ENCODE data around the gene CSTB. TPM values are rescaled to one million over a fixed set of nuclear protein-coding genes. Genes with fewer than 3 reads are reported as not detected.

CSTB gene
- total and polyA plus RNA-seq, 4 donors = 33.2 to 263 (median 181) TPM

DNA sequence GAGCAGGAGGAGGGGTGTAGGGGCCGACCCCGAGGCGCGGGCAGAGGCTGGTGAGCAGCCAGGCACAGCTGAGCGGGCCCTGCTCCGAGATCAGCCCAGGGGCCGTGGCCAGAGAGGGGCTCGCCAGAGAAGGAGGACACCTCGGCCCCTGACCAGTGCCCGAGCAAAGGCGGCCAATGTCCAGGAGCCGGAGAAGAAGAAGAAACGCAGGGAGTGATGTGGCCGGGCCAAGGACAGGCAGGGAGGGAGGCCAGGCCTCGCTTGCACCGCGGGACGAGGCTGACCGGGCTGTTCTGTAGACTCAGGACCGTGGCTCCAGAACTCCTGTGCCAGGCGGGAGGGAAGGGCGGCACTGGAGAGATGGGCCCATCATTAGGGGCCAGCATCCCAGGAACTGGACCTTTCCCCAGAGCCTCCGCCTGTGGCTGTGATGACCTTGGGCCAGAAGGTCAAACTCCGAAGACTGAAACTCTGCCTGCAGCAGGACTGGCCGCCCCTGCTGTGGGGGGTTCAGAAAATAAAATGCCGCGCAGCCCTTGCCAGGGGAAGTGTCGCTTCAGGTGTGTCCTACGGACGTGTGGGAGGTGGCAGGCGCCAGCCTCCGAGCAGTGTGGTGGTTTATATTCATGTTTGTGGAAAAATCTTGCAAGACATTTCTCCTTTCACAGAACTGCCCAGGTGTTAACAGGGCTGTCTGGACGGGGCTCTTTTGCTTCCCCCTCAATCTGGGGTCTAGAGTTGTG lies 27.6 kb upstream of the CSTB start:
- WGBS, 2 donors = 92 to 94% methylated on average over 29 to 33 of the region's 33 CpGs
- Histone ChIP-seq H3K36me3 (ENCODE audit: control insufficient read depth in 4 of 4, insufficient read depth in 4 of 4, low read length in 4 of 4) (peaks cover 3 to 60% (median 17%) of the 10 kb centered on the region in 4 donors), H3K9ac (ENCODE audit: insufficient read depth in 1 of 2, low read length in 2 of 2) (no peak overlapping the region), H3K4me3 (no peak overlapping the region), H3K27me3 (ENCODE audit: control insufficient read depth in 3 of 3, insufficient read depth in 3 of 3, low read length in 2 of 3) (no peaks in the 10 kb centered on the region), H3K27ac (ENCODE audit: low read depth in 1 of 2, low read length in 1 of 2) (no peak overlapping the region), H3K9me3 (ENCODE audit: control insufficient read depth in 4 of 4, insufficient read depth in 3 of 4, low read length in 3 of 4) (no peaks in the 10 kb centered on the region), H3K4me1 (ENCODE audit: control insufficient read depth in 5 of 5, insufficient read depth in 5 of 5, low read length in 5 of 5) (no peaks in the 10 kb centered on the region)
- DNase-seq = no peak
- TF ChIP-seq CTCF (IDR thresholded peaks at IDR 0.05; ENCODE audit: control extremely low read depth, extremely low read depth) = no peak
- no peak for ATAC-seq (ENCODE audit: insufficient read depth, low FRiP score)

DNA sequence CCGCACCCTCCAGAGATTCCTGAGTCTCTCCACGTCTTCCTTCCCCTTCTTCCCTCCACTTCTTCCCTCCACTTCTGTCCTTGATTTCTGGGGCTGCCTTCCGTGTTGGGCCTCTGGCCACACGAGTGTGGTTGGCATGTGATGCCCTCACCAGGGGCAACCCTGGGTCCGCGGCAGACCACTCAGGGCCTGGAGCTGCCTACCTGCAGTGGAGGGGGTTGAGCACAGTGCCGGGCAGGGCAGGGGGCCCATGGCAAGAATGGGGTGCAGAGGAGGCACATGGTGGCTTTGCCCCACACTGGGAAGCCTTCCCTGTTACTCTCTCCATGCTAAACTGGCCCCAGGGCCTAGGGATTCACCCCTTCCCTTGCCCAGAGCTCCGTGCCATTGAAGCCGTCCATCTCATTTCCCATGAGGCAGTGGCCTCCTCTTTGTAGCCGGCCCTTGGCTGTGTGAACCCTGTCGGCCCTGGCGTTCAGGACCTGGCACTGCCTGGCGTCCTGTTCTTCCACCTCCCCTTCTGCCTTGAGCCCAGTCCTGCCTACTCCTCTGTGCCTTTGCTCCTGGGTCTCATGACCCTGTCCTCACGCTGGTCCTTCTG lies 26.7 kb upstream of the CSTB start:
- Histone ChIP-seq H3K4me1 (ENCODE audit: control insufficient read depth in 5 of 5, insufficient read depth in 5 of 5, low read length in 5 of 5) (no peaks in the 10 kb centered on the region), H3K36me3 (ENCODE audit: control insufficient read depth in 4 of 4, insufficient read depth in 4 of 4, low read length in 4 of 4) (peaks cover 5 to 68% (median 24%) of the 10 kb centered on the region in 4 donors), H3K9ac (ENCODE audit: insufficient read depth in 1 of 2, low read length in 2 of 2) (no peak overlapping the region), H3K9me3 (ENCODE audit: control insufficient read depth in 4 of 4, insufficient read depth in 3 of 4, low read length in 3 of 4) (no peaks in the 10 kb centered on the region), H3K27me3 (ENCODE audit: control insufficient read depth in 3 of 3, insufficient read depth in 3 of 3, low read length in 2 of 3) (no peaks in the 10 kb centered on the region), H3K27ac (ENCODE audit: low read depth in 1 of 2, low read length in 1 of 2) (no peak overlapping the region), H3K4me3 (no peak overlapping the region)
- DNase-seq (no peak), ATAC-seq (ENCODE audit: insufficient read depth, low FRiP score) (no peak)
- no peak for TF ChIP-seq CTCF (IDR thresholded peaks at IDR 0.05; ENCODE audit: control extremely low read depth, extremely low read depth)
- WGBS, 2 donors = 90 to 93% methylated on average over 14 of the region's 14 CpGs

DNA sequence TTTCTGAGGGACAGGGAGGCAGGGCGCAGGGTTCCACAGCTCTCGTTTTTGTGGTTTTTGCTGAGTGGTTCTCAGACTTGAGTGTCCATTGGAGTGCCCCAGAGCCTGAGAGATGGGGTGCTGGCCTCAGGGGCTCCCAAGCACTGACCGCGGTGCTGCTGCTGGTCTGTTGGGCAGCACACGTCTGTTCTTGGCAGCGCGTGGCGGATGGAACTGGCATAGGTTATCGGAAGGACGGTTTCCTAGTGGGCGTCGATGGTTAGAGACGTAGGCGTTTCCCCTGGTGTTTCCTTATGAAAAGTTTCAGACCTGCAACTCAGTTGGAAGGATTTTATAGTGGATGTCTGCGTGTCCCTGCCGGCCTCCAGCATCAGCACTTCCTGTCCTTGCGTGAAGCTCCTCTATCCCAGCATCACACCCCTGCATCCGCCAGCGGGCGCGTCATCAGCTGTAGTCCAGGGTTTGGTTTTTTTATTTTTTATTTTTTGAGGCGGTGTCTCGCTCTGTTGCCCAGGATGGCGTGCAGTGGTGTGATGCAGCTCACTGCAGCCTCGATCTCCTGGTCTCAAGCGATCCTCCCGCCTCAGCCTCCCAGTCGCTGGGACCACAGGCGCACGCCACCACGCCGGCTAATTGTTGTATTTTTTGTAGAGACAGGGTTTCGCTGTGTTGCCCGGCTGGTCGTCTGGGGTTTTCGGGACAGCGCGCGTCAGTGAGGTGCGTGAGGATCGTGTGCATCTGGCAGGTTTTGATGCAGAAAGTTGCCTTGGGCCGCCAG lies 25.1 kb upstream of the CSTB start:
- H3K4me1 ChIP-seq (ENCODE audit: control insufficient read depth in 5 of 5, insufficient read depth in 5 of 5, low read length in 5 of 5) = no peaks in the 10 kb centered on the region
- ATAC-seq (ENCODE audit: insufficient read depth, low FRiP score) (no peak), DNase-seq (no peak)
- WGBS, 2 donors = 94 to 96% methylated on average over 42 of the region's 42 CpGs
- H3K4me3 ChIP-seq = no peak overlapping the region
- H3K27me3 ChIP-seq (ENCODE audit: control insufficient read depth in 3 of 3, insufficient read depth in 3 of 3, low read length in 2 of 3) = no peaks in the 10 kb centered on the region
- no peaks in the 10 kb centered on the region for H3K9me3 ChIP-seq (ENCODE audit: control insufficient read depth in 4 of 4, insufficient read depth in 3 of 4, low read length in 3 of 4)
- no peak overlapping the region for H3K27ac ChIP-seq (ENCODE audit: low read depth in 1 of 2, low read length in 1 of 2)
- TF ChIP-seq CTCF (IDR thresholded peaks at IDR 0.05; ENCODE audit: control extremely low read depth, extremely low read depth) = no peak
- no peak overlapping the region for H3K9ac ChIP-seq (ENCODE audit: insufficient read depth in 1 of 2, low read length in 2 of 2)
- H3K36me3 ChIP-seq (ENCODE audit: control insufficient read depth in 4 of 4, insufficient read depth in 4 of 4, low read length in 4 of 4) = peaks cover 15 to 84% (median 31%) of the 10 kb centered on the region in 4 donors
